ENCODE data around the gene WDR7. TPM values are rescaled to one million over a fixed set of nuclear protein-coding genes. Genes with fewer than 3 reads are reported as not detected.

WDR7 gene
- total RNA-seq, 1 experiment from 2014 or later, result 7.8 TPM

DNA sequence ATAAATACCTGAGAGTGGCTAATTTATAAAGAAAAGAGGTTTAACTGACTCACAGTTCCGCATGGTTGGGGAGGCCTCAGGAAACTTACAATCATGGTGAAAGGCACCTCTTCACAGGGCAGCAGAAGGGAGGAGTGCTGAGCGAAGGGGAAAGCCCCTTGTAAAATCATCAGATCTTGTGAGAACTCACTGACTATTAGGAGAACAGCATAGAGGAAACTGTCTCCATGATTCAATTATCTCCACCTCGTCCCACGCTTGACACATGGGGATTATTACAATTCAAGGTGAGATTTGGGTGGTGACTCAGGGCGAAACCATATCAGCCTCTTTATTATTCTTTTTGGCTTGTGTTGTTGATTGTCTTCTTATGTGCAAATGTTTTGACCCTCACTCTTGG is 76.2 kb downstream of the WDR7 start:
- H3K27me3 Mint-ChIP-seq (ENCODE audit: insufficient read depth, unreplicated experiment), result no peaks in the 10 kb centered on the region
- intact Hi-C loops (cut with micrococcal nuclease; ENCODE audit: unreplicated experiment), result no loop called here
- H3K4me1 Mint-ChIP-seq (ENCODE audit: low read depth, unreplicated experiment), result no peaks in the 10 kb centered on the region
- ChIA-PET POLR2A (no interaction called here), CTCF (no interaction called here)
- H3K27ac Mint-ChIP-seq (ENCODE audit: unreplicated experiment), result no peak overlapping the region
- no TSS peak for BruUV-seq (replicated peaks)
- H3K9me3 ChIP-seq, result no peaks in the 10 kb centered on the region
- no peaks in the 10 kb centered on the region for H3K36me3 ChIP-seq (ENCODE audit: control insufficient read depth, insufficient read depth, low read length)
- H3K36me3 Mint-ChIP-seq (ENCODE audit: insufficient read depth, unreplicated experiment), result no peaks in the 10 kb centered on the region
- TF ChIP-seq, protein P1, sequence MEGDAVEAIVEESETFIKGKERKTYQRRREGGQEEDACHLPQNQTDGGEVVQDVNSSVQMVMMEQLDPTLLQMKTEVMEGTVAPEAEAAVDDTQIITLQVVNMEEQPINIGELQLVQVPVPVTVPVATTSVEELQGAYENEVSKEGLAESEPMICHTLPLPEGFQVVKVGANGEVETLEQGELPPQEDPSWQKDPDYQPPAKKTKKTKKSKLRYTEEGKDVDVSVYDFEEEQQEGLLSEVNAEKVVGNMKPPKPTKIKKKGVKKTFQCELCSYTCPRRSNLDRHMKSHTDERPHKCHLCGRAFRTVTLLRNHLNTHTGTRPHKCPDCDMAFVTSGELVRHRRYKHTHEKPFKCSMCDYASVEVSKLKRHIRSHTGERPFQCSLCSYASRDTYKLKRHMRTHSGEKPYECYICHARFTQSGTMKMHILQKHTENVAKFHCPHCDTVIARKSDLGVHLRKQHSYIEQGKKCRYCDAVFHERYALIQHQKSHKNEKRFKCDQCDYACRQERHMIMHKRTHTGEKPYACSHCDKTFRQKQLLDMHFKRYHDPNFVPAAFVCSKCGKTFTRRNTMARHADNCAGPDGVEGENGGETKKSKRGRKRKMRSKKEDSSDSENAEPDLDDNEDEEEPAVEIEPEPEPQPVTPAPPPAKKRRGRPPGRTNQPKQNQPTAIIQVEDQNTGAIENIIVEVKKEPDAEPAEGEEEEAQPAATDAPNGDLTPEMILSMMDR (IDR thresholded peaks at IDR 0.05; ENCODE audit: insufficient read depth in 1 of 2, low read depth in 1 of 2, low read length in 1 of 2, severe bottlenecking in 1 of 2, unreplicated experiment in 1 of 2), result no peak
- H3K9me3 Mint-ChIP-seq (ENCODE audit: unreplicated experiment), result no peaks in the 10 kb centered on the region
- no peak overlapping the region for H3K4me3 ChIP-seq (ENCODE audit: low read depth, low read length)
- no peaks in the 10 kb centered on the region for H3K27me3 ChIP-seq (replicated peaks; ENCODE audit: control insufficient read depth, insufficient read depth, low read length)
- no peaks in the 10 kb centered on the region for H3K4me1 ChIP-seq
- no peak overlapping the region for H3K4me3 Mint-ChIP-seq (ENCODE audit: unreplicated experiment)
- DNase-seq, result no peak

DNA sequence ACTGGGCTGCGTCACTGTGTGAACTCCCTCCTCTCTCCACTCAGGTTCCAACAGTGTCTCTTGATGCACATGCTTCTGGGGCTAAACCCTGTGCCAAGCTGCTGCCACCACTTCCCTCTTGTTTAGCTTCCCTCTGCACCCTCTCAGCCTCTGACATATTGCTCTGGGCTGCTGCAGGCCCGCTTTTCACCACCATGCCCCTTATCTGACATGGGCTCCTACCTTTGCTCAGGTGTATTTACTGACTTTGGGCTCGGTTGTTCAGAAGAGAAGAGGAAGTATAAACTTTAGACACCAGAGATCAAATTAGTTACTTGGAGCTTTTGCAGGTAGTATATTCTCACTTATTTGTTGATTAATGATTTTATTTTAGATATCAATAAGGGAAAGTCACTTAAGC is 77.6 kb downstream of the WDR7 start:
- BruUV-seq (replicated peaks), result no TSS peak
- no peaks in the 10 kb centered on the region for H3K36me3 Mint-ChIP-seq (ENCODE audit: insufficient read depth, unreplicated experiment)
- ChIA-PET POLR2A (no interaction called here), CTCF (interaction anchor here (0.5 kb wide), 1 partner anchor 37 kb away, joined by 3 read pairs; no protein-coding TSS in a partner anchor)
- Histone ChIP-seq H3K36me3 (ENCODE audit: control insufficient read depth, insufficient read depth, low read length) (no peaks in the 10 kb centered on the region), H3K4me1 (no peaks in the 10 kb centered on the region), H3K4me3 (ENCODE audit: low read depth, low read length) (no peak overlapping the region), H3K27me3 (replicated peaks; ENCODE audit: control insufficient read depth, insufficient read depth, low read length) (no peaks in the 10 kb centered on the region), H3K9me3 (no peaks in the 10 kb centered on the region)
- H3K27ac Mint-ChIP-seq (ENCODE audit: unreplicated experiment), result no peak overlapping the region
- H3K4me1 Mint-ChIP-seq (ENCODE audit: low read depth, unreplicated experiment), result no peaks in the 10 kb centered on the region
- no peak for DNase-seq
- TF ChIP-seq, protein P1 (IDR thresholded peaks at IDR 0.05; ENCODE audit: insufficient read depth in 1 of 2, low read depth in 1 of 2, low read length in 1 of 2, severe bottlenecking in 1 of 2, unreplicated experiment in 1 of 2), result no peak
- H3K4me3 Mint-ChIP-seq (ENCODE audit: unreplicated experiment), result no peak overlapping the region
- H3K9me3 Mint-ChIP-seq (ENCODE audit: unreplicated experiment), result no peaks in the 10 kb centered on the region
- no peaks in the 10 kb centered on the region for H3K27me3 Mint-ChIP-seq (ENCODE audit: insufficient read depth, unreplicated experiment)
- intact Hi-C loops (cut with micrococcal nuclease; ENCODE audit: unreplicated experiment), result no loop called here

DNA sequence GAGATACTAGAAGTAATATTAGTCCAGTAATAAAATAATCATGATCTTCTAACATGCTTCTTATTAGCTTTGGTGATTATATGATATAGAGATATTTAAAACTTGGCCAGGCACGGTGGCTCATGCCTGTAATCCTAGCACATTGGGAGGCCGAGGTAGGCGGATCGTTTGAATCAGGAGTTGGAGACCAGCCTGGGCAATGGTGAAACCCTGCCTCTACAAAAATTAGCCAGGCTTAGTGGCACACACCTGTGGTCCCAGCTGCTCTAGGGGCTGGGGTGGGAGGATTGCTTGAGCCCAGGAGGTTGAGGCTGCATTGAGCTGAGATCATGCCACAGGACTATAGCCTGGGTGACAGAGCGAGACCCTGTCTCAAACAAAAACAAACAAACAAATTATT is 87.0 kb downstream of the WDR7 start:
- ChIA-PET POLR2A (no interaction called here), CTCF (no interaction called here)
- TF ChIP-seq, protein P1 (IDR thresholded peaks at IDR 0.05; ENCODE audit: insufficient read depth in 1 of 2, low read depth in 1 of 2, low read length in 1 of 2, severe bottlenecking in 1 of 2, unreplicated experiment in 1 of 2), result no peak
- no peaks in the 10 kb centered on the region for H3K27me3 Mint-ChIP-seq (ENCODE audit: insufficient read depth, unreplicated experiment)
- Histone ChIP-seq H3K4me1 (no peaks in the 10 kb centered on the region), H3K36me3 (ENCODE audit: control insufficient read depth, insufficient read depth, low read length) (no peaks in the 10 kb centered on the region), H3K4me3 (ENCODE audit: low read depth, low read length) (no peak overlapping the region), H3K27me3 (replicated peaks; ENCODE audit: control insufficient read depth, insufficient read depth, low read length) (no peaks in the 10 kb centered on the region), H3K9me3 (no peaks in the 10 kb centered on the region)
- H3K9me3 Mint-ChIP-seq (ENCODE audit: unreplicated experiment), result no peaks in the 10 kb centered on the region
- intact Hi-C loops (cut with micrococcal nuclease; ENCODE audit: unreplicated experiment), result no loop called here
- BruUV-seq (replicated peaks), result no TSS peak
- no peak overlapping the region for H3K27ac Mint-ChIP-seq (ENCODE audit: unreplicated experiment)
- no peak for DNase-seq
- no peak overlapping the region for H3K4me3 Mint-ChIP-seq (ENCODE audit: unreplicated experiment)
- H3K36me3 Mint-ChIP-seq (ENCODE audit: insufficient read depth, unreplicated experiment), result no peaks in the 10 kb centered on the region
- no peaks in the 10 kb centered on the region for H3K4me1 Mint-ChIP-seq (ENCODE audit: low read depth, unreplicated experiment)
